Measurements from ENCODE around the gene LGALS8. TPM values are rescaled to one million over a fixed set of nuclear protein-coding genes. Genes with fewer than 3 reads are reported as not detected.

The LGALS8 gene
- total and polyA plus RNA-seq, 2 donors (not counting 1 experiment from before 2014, with no cell fraction given), result 38.0 to 67.0 TPM

- no peak for TF ChIP-seq EZH2 (IDR thresholded peaks at IDR 0.05; ENCODE audit: borderline replicate concordance, insufficient read depth, low read depth, low read length, poor library complexity, severe bottlenecking)
- no peak for TF ChIP-seq CTCF (IDR thresholded peaks at IDR 0.05)
- Histone ChIP-seq H3K4me1 (ENCODE audit: control insufficient read depth in 2 of 2, insufficient read depth in 2 of 2, low read length in 2 of 2) (peaks cover 11 to 13% of the 10 kb centered on the region in 2 donors), H3K79me2 (ENCODE audit: control insufficient read depth, insufficient read depth, low read length) (no peaks in the 10 kb centered on the region), H3K36me3 (replicated peaks in 1 of 2; ENCODE audit: control extremely low read depth in 1 of 2, control insufficient read depth in 1 of 2, extremely low read depth in 1 of 2, insufficient read depth in 2 of 2, low read length in 1 of 2) (peaks cover 2 to 88% of the 10 kb centered on the region in 2 experiments), H3K9me3 (ENCODE audit: control extremely low read depth in 1 of 3, control insufficient read depth in 2 of 3, insufficient read depth in 1 of 3, low read length in 2 of 3) (no peaks in the 10 kb centered on the region), H3K4me2 (replicated peaks; ENCODE audit: low read depth, low read length, poor library complexity, severe bottlenecking) (no peak overlapping the region), H4K20me1 (ENCODE audit: control insufficient read depth, insufficient read depth, low read length, poor library complexity, severe bottlenecking) (no peaks in the 10 kb centered on the region), H3K27me3 (replicated peaks in 1 of 4; ENCODE audit: control extremely low read depth in 1 of 4, control insufficient read depth in 3 of 4, insufficient read depth in 4 of 4, low read length in 3 of 4) (no peaks in the 10 kb centered on the region), H3K9ac (ENCODE audit: low read length) (no peak overlapping the region), H3K27ac (ENCODE audit: low read length in 2 of 2) (peak overlapping the region in 1 of 2 donors; percentile 12), H3K4me3 (ENCODE audit: control extremely low read depth in 1 of 5, extremely low read depth in 1 of 5, insufficient read depth in 1 of 5, low read depth in 2 of 5, low read length in 4 of 5) (no peak overlapping the region), H2AFZ (ENCODE audit: insufficient read depth, low read depth, low read length, poor library complexity, severe bottlenecking) (no peak overlapping the region)
- intact Hi-C loops (cut with micrococcal nuclease), result no loop called here
- no peak for ATAC-seq (ENCODE audit: low read depth)
- 96% methylated on average over 5 of the region's 6 CpGs for WGBS (ENCODE audit: insufficient coverage)
- Mint-ChIP-seq H3K27me3 (no peaks in the 10 kb centered on the region), H3K27ac (peak overlapping the region; percentile 64), H3K4me3 (no peak overlapping the region), H3K4me1 (peaks cover 20% of the 10 kb centered on the region), H3K9me3 (ENCODE audit: insufficient read depth) (no peaks in the 10 kb centered on the region)
- DNase-seq, result no peak
- POLR2A ChIA-PET, result no interaction called here
- CTCF ChIA-PET, result no interaction called here
These were observed 24.7 kb downstream of the LGALS8 start for GRCh38 chr1:236548452-236548851.

GRCh38 chr1:236550961-236551851 lies 27.4 kb downstream of the LGALS8 start:
- H3K9me3 ChIP-seq (ENCODE audit: control extremely low read depth in 1 of 3, control insufficient read depth in 2 of 3, insufficient read depth in 1 of 3, low read length in 2 of 3), result no peaks in the 10 kb centered on the region
- no peaks in the 10 kb centered on the region for H4K20me1 ChIP-seq (ENCODE audit: control insufficient read depth, insufficient read depth, low read length, poor library complexity, severe bottlenecking)
- 80% methylated on average over 8 of the region's 13 CpGs for WGBS (ENCODE audit: insufficient coverage)
- H3K4me3 ChIP-seq (ENCODE audit: control extremely low read depth in 1 of 5, extremely low read depth in 1 of 5, insufficient read depth in 1 of 5, low read depth in 2 of 5, low read length in 4 of 5), result no peak overlapping the region
- intact Hi-C loops (cut with micrococcal nuclease), result no loop called here
- peaks cover 0 to 4% of the 10 kb centered on the region in 2 donors for H3K4me1 ChIP-seq (ENCODE audit: control insufficient read depth in 2 of 2, insufficient read depth in 2 of 2, low read length in 2 of 2)
- no peak overlapping the region for H3K4me2 ChIP-seq (replicated peaks; ENCODE audit: low read depth, low read length, poor library complexity, severe bottlenecking)
- H3K27ac ChIP-seq (ENCODE audit: low read length in 2 of 2), result no peak overlapping the region
- no peak overlapping the region for H3K4me3 Mint-ChIP-seq
- H3K9me3 Mint-ChIP-seq (ENCODE audit: insufficient read depth), result no peaks in the 10 kb centered on the region
- no peak overlapping the region for H2AFZ ChIP-seq (ENCODE audit: insufficient read depth, low read depth, low read length, poor library complexity, severe bottlenecking)
- peaks cover 7% of the 10 kb centered on the region for H3K4me1 Mint-ChIP-seq
- no peak for ATAC-seq (ENCODE audit: low read depth)
- H3K79me2 ChIP-seq (ENCODE audit: control insufficient read depth, insufficient read depth, low read length), result no peaks in the 10 kb centered on the region
- no peaks in the 10 kb centered on the region for H3K27me3 ChIP-seq (replicated peaks in 1 of 4; ENCODE audit: control extremely low read depth in 1 of 4, control insufficient read depth in 3 of 4, insufficient read depth in 4 of 4, low read length in 3 of 4)
- H3K27ac Mint-ChIP-seq, result no peak overlapping the region
- ChIA-PET POLR2A (interaction anchor here (0.6 kb wide), 1 partner anchor 871 kb away, joined by 3 read pairs; no protein-coding TSS in a partner anchor), CTCF (no interaction called here)
- DNase-seq, result no peak
- TF ChIP-seq EZH2 (IDR thresholded peaks at IDR 0.05; ENCODE audit: borderline replicate concordance, insufficient read depth, low read depth, low read length, poor library complexity, severe bottlenecking) (no peak), CTCF (IDR thresholded peaks at IDR 0.05) (no peak)
- peaks cover 2 to 86% of the 10 kb centered on the region in 2 experiments for H3K36me3 ChIP-seq (replicated peaks in 1 of 2; ENCODE audit: control extremely low read depth in 1 of 2, control insufficient read depth in 1 of 2, extremely low read depth in 1 of 2, insufficient read depth in 2 of 2, low read length in 1 of 2)
- H3K27me3 Mint-ChIP-seq, result no peaks in the 10 kb centered on the region
- H3K9ac ChIP-seq (ENCODE audit: low read length), result no peak overlapping the region
